Smooth muscle cell of the brain vasculature (primary cell): ENCODE measurements around the gene CTSO.
"Not testable (repeated sequence)": the region's sequence is repeated elsewhere in the genome, so short reads cannot be mapped to it uniquely, and the experiment has no call there.

Experiments
- DNase-seq: peaks from one replicate; pipeline ENCODE4 v3.0.0-alpha.2; 2012; ENCODE audit warnings: low read depth, low spot score

CTSO gene

GRCh38 chr4:155907556-155907955 is 46.1 kb downstream of the CTSO start:
- no peak for DNase-seq

DNA sequence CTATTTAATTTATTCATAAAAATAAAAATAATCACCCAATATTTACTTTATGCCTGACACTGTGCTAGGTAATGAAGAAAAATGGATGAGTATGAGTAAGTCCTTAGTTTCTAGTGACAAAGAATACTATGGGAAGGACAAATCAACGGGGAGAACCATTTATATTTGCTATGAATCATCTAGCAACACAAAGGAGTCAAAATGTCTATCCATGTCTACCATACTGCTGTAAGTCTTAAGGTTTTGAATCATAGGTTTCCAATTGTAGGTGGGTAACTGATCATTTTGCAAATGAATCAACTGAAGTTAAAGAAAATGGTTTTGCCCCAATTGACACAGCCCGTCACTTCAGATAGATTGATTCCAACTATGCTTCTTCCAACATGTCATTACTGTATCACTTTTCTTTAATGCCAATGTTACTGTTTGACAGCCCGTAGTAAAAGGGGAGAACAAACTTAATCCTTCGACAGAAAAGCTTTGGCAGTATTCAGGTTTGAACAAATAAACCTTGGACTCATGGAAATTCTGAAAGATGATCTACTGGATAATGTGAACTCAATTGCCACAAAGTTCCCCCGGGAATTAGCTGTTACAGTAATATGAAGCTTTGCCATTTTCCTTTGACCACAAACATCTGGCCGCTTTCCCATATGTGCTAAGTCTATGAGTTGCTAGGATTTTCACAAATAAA is 47.0 kb downstream of the CTSO start:
- peak; percentile 96 for DNase-seq

GRCh38 chr4:155904331-155904730 is 49.3 kb downstream of the CTSO start:
- no peak for DNase-seq

DNA sequence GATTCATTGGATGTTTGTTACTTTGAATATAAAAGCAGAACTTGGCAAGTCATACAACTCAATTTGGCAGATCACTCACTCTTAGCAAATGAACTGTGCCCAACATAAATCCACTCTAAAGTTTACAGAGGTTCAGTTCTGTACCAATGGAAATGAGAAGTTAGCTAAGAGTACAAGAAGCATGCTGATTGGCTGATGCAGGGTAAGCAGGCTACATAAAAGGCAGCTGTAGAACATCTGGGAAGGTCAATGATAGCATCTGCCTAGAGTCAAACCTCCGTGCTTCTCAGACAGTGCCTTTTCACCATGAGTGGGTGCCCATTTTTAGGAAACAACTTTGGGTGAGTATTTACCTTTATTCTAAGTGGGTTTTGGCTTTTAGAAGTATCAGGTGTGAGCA is 50.2 kb downstream of the CTSO start, which contains the start of gene TDO2:
Gene TDO2, plus strand, starts transcription at position 244 of the 400 bp plus-strand sequence. Its CDS starts 63 bp downstream, at position 307.
- DNase-seq = no peak

GRCh38 chr4:155901013-155901412 is 52.7 kb downstream of the CTSO start:
- DNase-seq = no peak

DNA sequence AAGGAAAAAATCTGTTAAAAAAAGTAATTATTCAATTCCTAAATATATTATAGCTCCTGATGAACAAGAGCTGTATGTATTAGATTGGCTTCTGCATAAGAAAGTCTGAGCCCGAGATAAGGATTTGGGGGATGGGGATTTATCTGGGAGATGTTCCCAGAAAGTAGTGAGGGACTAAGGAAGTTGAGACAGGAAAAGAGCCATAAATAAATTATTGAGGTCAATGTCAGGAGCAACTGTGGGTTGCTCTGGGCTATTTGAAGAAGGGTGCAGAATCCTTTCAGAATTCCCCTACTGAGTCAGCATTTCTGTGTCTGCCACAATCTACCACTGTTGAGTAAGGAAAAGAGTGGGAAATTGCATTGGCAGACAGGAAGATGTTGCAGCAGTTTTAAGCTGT is 53.3 kb downstream of the CTSO start:
- no peak for DNase-seq

GRCh38 chr4:155899891-155900290 is 53.8 kb downstream of the CTSO start:
- DNase-seq = no peak

GRCh38 chr4:155898371-155898770 is 55.3 kb downstream of the CTSO start:
- DNase-seq = not testable (repeated sequence)

- DNase-seq = no peak
Measured at GRCh38 chr4:155891058-155891457, 62.6 kb downstream of the CTSO start.

DNA sequence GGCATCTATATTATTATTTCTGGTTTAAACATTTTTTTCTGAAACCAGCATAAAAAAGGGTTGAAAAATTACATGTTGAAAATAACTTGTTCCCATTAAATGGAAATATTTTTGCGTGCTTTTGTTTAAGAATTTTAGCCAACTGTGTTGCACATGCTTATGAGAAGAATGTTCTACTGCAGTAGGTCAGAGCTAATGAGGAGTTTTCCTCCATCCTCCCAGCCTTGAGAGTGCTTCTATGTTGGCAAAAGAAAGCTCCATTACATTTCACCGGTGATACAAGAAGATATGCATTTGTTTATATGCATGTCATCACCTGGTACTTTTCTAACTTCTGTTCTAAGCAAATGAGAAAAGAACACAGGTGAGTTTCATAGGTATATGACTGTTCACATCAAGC is 63.7 kb downstream of the CTSO start:
- DNase-seq = no peak

- DNase-seq = no peak
Measured at GRCh38 chr4:155889031-155889793, 64.5 kb downstream of the CTSO start.

DNA sequence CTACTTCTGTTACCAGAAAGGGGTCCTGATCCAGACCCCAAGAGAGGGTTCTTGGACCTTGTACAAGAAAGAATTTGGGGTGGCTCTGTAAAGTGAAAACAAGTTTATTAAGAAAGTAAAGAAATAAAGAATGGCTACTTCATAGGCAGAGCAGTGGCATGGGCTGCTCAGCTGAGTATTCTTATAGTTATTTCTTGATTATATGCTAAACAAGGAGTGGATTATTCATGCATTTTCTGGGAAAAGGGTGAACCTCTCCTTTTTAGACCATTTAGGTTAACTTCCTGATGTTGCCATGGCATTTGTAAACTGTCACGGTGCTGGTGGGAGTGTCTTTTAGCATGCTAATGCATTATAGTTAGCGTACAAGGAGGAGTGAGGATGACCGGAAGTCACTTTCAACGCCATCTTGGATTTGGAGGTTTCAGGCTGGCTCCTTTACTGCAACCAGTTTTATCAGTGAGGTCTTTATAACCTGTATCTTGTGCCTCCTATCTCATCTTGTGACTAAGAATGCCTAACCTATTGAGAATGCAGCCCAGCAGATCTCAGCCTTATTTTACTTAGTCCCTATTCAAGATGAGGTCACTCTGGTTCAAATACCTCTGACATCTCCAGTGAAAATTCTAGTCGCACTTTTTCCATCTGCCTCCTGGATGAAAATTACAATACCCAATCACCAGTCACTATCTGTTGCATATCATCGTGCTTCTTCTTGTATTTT is 65.7 kb downstream of the CTSO start:
- no peak for DNase-seq

GRCh38 chr4:155887045-155887444 is 66.6 kb downstream of the CTSO start:
- no peak for DNase-seq

DNA sequence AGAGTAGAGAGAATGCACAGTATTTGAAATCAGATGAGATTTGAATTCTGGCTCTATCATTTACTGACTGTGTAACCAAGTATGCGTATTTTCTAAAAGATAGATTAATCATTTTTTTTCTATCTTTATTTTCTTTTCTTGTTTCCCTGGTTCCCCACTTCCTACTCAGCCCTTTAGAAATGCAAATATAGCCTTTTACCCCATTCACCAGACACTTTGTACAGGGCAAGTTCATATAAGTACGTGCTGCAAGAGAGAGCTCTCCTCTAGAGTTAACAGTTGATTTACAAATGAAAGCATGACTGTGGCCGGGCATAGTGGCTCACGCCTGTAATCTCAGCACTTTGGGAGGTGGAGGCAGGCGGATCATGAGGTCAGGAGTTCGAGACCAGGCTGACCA is 68.0 kb downstream of the CTSO start:
- DNase-seq = no peak

GRCh38 chr4:155883895-155884294 is 69.8 kb downstream of the CTSO start:
- DNase-seq = no peak

- no peak for DNase-seq
Measured at GRCh38 chr4:155881555-155881954, 72.1 kb downstream of the CTSO start.

GRCh38 chr4:155879767-155880166 is 73.9 kb downstream of the CTSO start:
- no peak for DNase-seq

DNA sequence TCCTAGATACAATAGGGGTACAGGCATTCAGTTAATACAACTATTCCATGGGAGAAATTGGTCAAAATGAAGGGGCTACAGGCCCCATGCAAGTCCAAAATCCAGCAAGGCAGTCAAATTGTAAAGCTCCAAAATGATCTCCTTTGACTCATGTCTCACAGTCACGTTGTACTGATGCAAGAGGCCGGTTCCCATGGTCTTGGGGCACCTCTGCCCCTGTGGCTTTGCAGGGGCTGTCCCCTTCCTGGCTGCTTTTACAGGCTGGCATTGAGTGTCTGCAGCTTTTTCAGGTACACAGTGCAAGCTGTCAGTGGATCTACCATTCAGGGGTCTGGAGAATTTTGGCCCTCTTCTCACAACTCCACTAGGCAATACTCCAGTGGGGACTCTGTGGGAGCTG is 75.1 kb downstream of the CTSO start:
- DNase-seq = no peak

DNA sequence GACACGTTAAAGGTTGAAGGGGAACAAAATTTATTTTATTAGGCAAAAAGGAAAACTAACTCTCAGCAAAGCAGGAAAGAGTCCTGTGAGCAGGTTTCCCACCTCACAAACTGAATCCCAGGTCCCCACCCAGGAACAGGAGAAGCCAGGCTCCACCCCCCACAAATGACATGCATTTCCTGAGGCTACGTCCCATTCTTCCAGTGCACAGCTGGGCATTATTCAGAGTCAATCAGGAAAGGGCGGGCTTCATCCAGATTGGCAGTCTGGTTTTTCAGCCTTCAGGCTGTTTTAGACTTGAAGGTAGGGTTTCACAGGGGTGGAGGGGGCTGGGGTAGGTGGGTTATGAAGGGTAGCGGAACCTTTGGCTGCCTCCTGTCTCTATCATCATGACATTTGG is 75.7 kb downstream of the CTSO start:
- DNase-seq = no peak

GRCh38 chr4:155875878-155876277 is 77.8 kb downstream of the CTSO start:
- no peak for DNase-seq
